H9 (cell line): ENCODE data around the gene ISG15. TPM values are rescaled to one million over a fixed set of nuclear protein-coding genes. Genes with fewer than 3 reads are reported as not detected.

Experiments used
- DNase-seq: peaks from one replicate; pipeline ENCODE4 v3.0.0-alpha.2; 2017
- H2AFZ ChIP-seq: one replicate; pipeline ENCODE4 v1.6.1; 2013; ENCODE audit warnings: mild to moderate bottlenecking, low read length, control low read depth, moderate library complexity
- H2AK5ac ChIP-seq: 2 replicates; pipeline ENCODE4 v1.6.1; 2013; ENCODE audit warnings: low read length, control low read depth, mixed read lengths; ENCODE audit not compliant: insufficient read length
- H2BK120ac ChIP-seq: one replicate; pipeline ENCODE4 v1.6.1; 2013; ENCODE audit warnings: low read depth, mild to moderate bottlenecking, low read length, control low read depth, inconsistent platforms; ENCODE audit not compliant: poor library complexity, severe bottlenecking
- H2BK12ac ChIP-seq: 2 replicates; pipeline ENCODE4 v1.6.1; 2013; ENCODE audit warnings: low read length, control low read depth, mixed read lengths, low read depth; ENCODE audit not compliant: insufficient read length
- H2BK15ac ChIP-seq: 2 replicates; pipeline ENCODE4 v1.6.1; 2013; ENCODE audit warnings: low read depth, low read length, control low read depth
- H2BK20ac ChIP-seq: one replicate; pipeline ENCODE4 v1.6.1; 2013; ENCODE audit warnings: low read depth, mild to moderate bottlenecking, low read length, control low read depth, inconsistent platforms; ENCODE audit not compliant: poor library complexity, severe bottlenecking
- H2BK5ac ChIP-seq: 2 replicates; pipeline ENCODE4 v1.6.1; 2013; ENCODE audit warnings: low read length, control low read depth, mixed read lengths; ENCODE audit not compliant: insufficient read length
- H3K14ac ChIP-seq: 2 replicates; pipeline ENCODE4 v1.6.1; 2013; ENCODE audit warnings: low read length, control low read depth; ENCODE audit not compliant: insufficient read depth
- H3K18ac ChIP-seq: 2 replicates; pipeline ENCODE4 v1.6.1; 2013; ENCODE audit warnings: low read depth, mild to moderate bottlenecking, mixed read lengths, low read length, control low read depth; ENCODE audit not compliant: insufficient read length
- H3K23ac ChIP-seq: 2 replicates; pipeline ENCODE4 v1.6.1; 2013; ENCODE audit warnings: low read length, control low read depth, mixed read lengths, low read depth; ENCODE audit not compliant: insufficient read length
- H3K23me2 ChIP-seq: 2 replicates; pipeline ENCODE4 v1.6.1; 2013; ENCODE audit warnings: low read depth, mild to moderate bottlenecking, mixed read lengths, low read length, control low read depth; ENCODE audit not compliant: insufficient read length, poor library complexity, severe bottlenecking
- H3K27ac ChIP-seq: 2 replicates; pipeline ENCODE4 v1.5.1; 2013; ENCODE audit warnings: low read length, control low read depth, mixed read lengths, low read depth; ENCODE audit not compliant: insufficient read length
- H3K27me3 ChIP-seq: 2 replicates; pipeline ENCODE4 v1.6.1; 2013; ENCODE audit warnings: low read length, control low read depth, inconsistent platforms; ENCODE audit not compliant: insufficient read depth
- H3K4ac ChIP-seq: 2 replicates; pipeline ENCODE4 v1.6.1; 2013; ENCODE audit warnings: low read depth, mild to moderate bottlenecking, control low read depth, inconsistent platforms, low read length, moderate library complexity
- H3K4me1 ChIP-seq: 2 replicates; pipeline ENCODE4 v1.6.1; 2013; ENCODE audit warnings: low read length, control low read depth, inconsistent platforms; ENCODE audit not compliant: insufficient read depth
- H3K4me2 ChIP-seq: 2 replicates; pipeline ENCODE4 v1.6.1; 2013; ENCODE audit warnings: low read length, control low read depth, mixed read lengths; ENCODE audit not compliant: insufficient read length, insufficient read depth
- H3K56ac ChIP-seq: 2 replicates; pipeline ENCODE4 v1.6.1; 2013; ENCODE audit warnings: low read depth, mild to moderate bottlenecking, mixed read lengths, low read length, control low read depth; ENCODE audit not compliant: insufficient read length
- H3K79me1 ChIP-seq: 2 replicates; pipeline ENCODE4 v1.6.1; 2013; ENCODE audit warnings: low read depth, mild to moderate bottlenecking, moderate library complexity, low read length, control low read depth, inconsistent platforms; ENCODE audit not compliant: insufficient read depth, poor library complexity, severe bottlenecking
- H3K79me2 ChIP-seq: 2 replicates; pipeline ENCODE4 v1.6.1; 2013; ENCODE audit warnings: low read length, control low read depth, inconsistent platforms; ENCODE audit not compliant: insufficient read depth
- H3K9ac ChIP-seq: 2 replicates; pipeline ENCODE4 v1.6.1; 2013; ENCODE audit warnings: low read length, control low read depth, mixed read lengths; ENCODE audit not compliant: insufficient read length; ENCODE audit errors: extremely low read depth
- H3K9me3 ChIP-seq: one replicate; pipeline ENCODE4 v1.6.1; 2013; ENCODE audit warnings: low read depth, low read length, inconsistent platforms; ENCODE audit not compliant: control insufficient read depth
- H3T11ph ChIP-seq: one replicate; pipeline ENCODE4 v1.6.1; 2013; ENCODE audit warnings: mild to moderate bottlenecking, low read length, control low read depth, inconsistent platforms
- H4K20me1 ChIP-seq: one replicate; pipeline ENCODE4 v1.6.1; 2013; ENCODE audit not compliant: control insufficient read depth, insufficient read length, insufficient read depth
- H4K5ac ChIP-seq: 2 replicates; pipeline ENCODE4 v1.6.1; 2013; ENCODE audit warnings: low read depth, mild to moderate bottlenecking, mixed read lengths, low read length, control low read depth; ENCODE audit not compliant: insufficient read length
- H4K8ac ChIP-seq: replicated peaks from 2 replicates; pipeline ENCODE4 v1.6.1; 2013; ENCODE audit warnings: low read length, control low read depth, mixed read lengths, low read depth; ENCODE audit not compliant: insufficient read length
- H4K91ac ChIP-seq: 2 replicates; pipeline ENCODE4 v1.6.1; 2013; ENCODE audit warnings: low read depth, mild to moderate bottlenecking, moderate library complexity, mixed read lengths, low read length, control low read depth; ENCODE audit not compliant: insufficient read length
- H3K27ac Mint-ChIP-seq, 3 experiments: 2 replicates in 2 of 3; 3 replicates in 1 of 3; pipeline ENCODE4 v1.8.0; 2020 to 2021; ENCODE audit warnings: mixed read lengths in 3 of 3, mild to moderate bottlenecking in 1 of 3, moderate library complexity in 1 of 3
- H3K27me3 Mint-ChIP-seq: 2 replicates; pipeline ENCODE4 v1.8.0; 2021; ENCODE audit warnings: low read depth, mild to moderate bottlenecking, moderate library complexity, mixed read lengths
- H3K36me3 Mint-ChIP-seq, 3 experiments: 2 replicates in 2 of 3; 3 replicates in 1 of 3; pipeline ENCODE4 v1.8.0; 2020 to 2021; ENCODE audit warnings: low read depth in 3 of 3, mixed read lengths in 3 of 3; ENCODE audit not compliant: insufficient read depth in 1 of 3
- H3K4me1 Mint-ChIP-seq, 2 experiments: 2 replicates each; pipeline ENCODE4 v1.8.0; 2020; ENCODE audit warnings: mixed read lengths in 2 of 2
- H3K4me3 Mint-ChIP-seq, 2 experiments: 2 replicates in 1 of 2; 3 replicates in 1 of 2; pipeline ENCODE4 v1.8.0; 2020 to 2021; ENCODE audit warnings: mild to moderate bottlenecking in 2 of 2, mixed read lengths in 2 of 2, moderate library complexity in 1 of 2
- H3K9me3 Mint-ChIP-seq, 2 experiments: 2 replicates in 1 of 2; 3 replicates in 1 of 2; pipeline ENCODE4 v1.8.0; 2020; ENCODE audit warnings: mild to moderate bottlenecking in 2 of 2, mixed read lengths in 2 of 2, moderate library complexity in 1 of 2
- CTCF ChIP-seq: fragments of 200-600 bp; sonication (generic); conservative IDR thresholded peaks from 3 replicates; pipeline ENCODE4 v1.8.0; 2021; ENCODE audit warnings: antibody characterized with exemption, mild to moderate bottlenecking
- WGBS: extraction: QIAGEN DNeasy Blood & Tissue Kit; methylation state at CpG from one replicate; pipeline ENCODE4 v1.1.7; 2013; ENCODE audit warnings: missing lambda C conversion rate, low lambda C conversion rate, mixed read lengths; ENCODE audit not compliant: insufficient read length; ENCODE audit errors: extremely low coverage; 5-methylcytosine and 5-hydroxymethylcytosine counted together
- total RNA-seq: library from RNA; stranded (reverse); gene quantifications from 2 replicates; pipeline ENCODE4 v1.2.1, GENCODE V29; 2021

The ISG15 gene
- total RNA-seq, 1 experiment from 2014 or later: 39.7 TPM

GRCh38 chr1:1053682-1054081 lies 40.4 kb downstream of the ISG15 start:
- Histone ChIP-seq H2BK12ac (no peak overlapping the region), H3K4ac (no peak overlapping the region), H2BK120ac (no peak overlapping the region), H3T11ph (no peak overlapping the region), H3K4me1 (no peaks in the 10 kb centered on the region), H3K23me2 (no peaks in the 10 kb centered on the region), H3K9me3 (no peaks in the 10 kb centered on the region), H3K56ac (no peak overlapping the region), H2BK20ac (no peak overlapping the region), H4K8ac (no peak overlapping the region), H2AK5ac (no peak overlapping the region), H3K27ac (no peak overlapping the region), H4K91ac (no peak overlapping the region), H3K18ac (no peak overlapping the region), H2AFZ (no peak overlapping the region), H3K23ac (no peak overlapping the region), H4K5ac (no peak overlapping the region), H2BK5ac (no peak overlapping the region), H3K79me2 (no peaks in the 10 kb centered on the region; the same call in 1 of the 2 replicates), H3K9ac (no peak overlapping the region), H2BK15ac (no peak overlapping the region), H3K4me2 (no peak overlapping the region), H3K79me1 (no peaks in the 10 kb centered on the region), H3K27me3 (peaks cover 4% of the 10 kb centered on the region; the same call in 1 of the 2 replicates), H4K20me1 (no peaks in the 10 kb centered on the region), H3K14ac (no peak overlapping the region)
- Mint-ChIP-seq H3K4me1 (peaks cover 4 to 7% of the 10 kb centered on the region in 2 experiments), H3K27ac (no peak overlapping the region), H3K36me3 (peaks cover 10 to 38% (median 34%) of the 10 kb centered on the region in 3 experiments), H3K9me3 (no peaks in the 10 kb centered on the region), H3K27me3 (peaks cover 26% of the 10 kb centered on the region), H3K4me3 (no peak overlapping the region)
- no peak for DNase-seq
- no peak for TF ChIP-seq CTCF
- no CpG with 5 or more reads among the region's 18 CpGs for WGBS
